D721Med (cell line): Measurements from ENCODE around the gene PTGIS.
"Not testable (repeated sequence)": the region's sequence is repeated elsewhere in the genome, so short reads cannot be mapped to it uniquely, and the experiment has no call there.

Source experiments
- DNase-seq: peaks from one replicate; pipeline ENCODE4 v3.0.0; 2011; ENCODE audit warnings: low spot score; ENCODE audit not compliant: insufficient read length
- FAIRE-seq: peaks from 2 replicates; lab custom pipeline; 2011; peaks lifted over from hg19 to GRCh38; lab: Jason Lieb, UNC
- TF ChIP-seq, protein P1 (sequence below): IDR thresholded peaks from 2 replicates; pipeline ENCODE4 v1.5.1; 2012; ENCODE audit warnings: mild to moderate bottlenecking, control low read depth; ENCODE audit not compliant: insufficient read depth; ENCODE audit errors: missing control alignments

Gene PTGIS

GRCh38 chr20:49571553-49571835 is 3.6 kb upstream of the PTGIS start:
- TF ChIP-seq, protein P1, sequence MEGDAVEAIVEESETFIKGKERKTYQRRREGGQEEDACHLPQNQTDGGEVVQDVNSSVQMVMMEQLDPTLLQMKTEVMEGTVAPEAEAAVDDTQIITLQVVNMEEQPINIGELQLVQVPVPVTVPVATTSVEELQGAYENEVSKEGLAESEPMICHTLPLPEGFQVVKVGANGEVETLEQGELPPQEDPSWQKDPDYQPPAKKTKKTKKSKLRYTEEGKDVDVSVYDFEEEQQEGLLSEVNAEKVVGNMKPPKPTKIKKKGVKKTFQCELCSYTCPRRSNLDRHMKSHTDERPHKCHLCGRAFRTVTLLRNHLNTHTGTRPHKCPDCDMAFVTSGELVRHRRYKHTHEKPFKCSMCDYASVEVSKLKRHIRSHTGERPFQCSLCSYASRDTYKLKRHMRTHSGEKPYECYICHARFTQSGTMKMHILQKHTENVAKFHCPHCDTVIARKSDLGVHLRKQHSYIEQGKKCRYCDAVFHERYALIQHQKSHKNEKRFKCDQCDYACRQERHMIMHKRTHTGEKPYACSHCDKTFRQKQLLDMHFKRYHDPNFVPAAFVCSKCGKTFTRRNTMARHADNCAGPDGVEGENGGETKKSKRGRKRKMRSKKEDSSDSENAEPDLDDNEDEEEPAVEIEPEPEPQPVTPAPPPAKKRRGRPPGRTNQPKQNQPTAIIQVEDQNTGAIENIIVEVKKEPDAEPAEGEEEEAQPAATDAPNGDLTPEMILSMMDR: no peak
- no peak for FAIRE-seq
- DNase-seq: no peak

- DNase-seq: no peak
- TF ChIP-seq, protein P1: no peak
- no peak for FAIRE-seq
Observed at GRCh38 chr20:49570828-49571552, 3.1 kb upstream of the PTGIS start.

GRCh38 chr20:49570161-49570827 is 2.4 kb upstream of the PTGIS start:
- DNase-seq (no peak), FAIRE-seq (no peak)
- TF ChIP-seq, protein P1: no peak

- TF ChIP-seq, protein P1: no peak
- DNase-seq: no peak
- FAIRE-seq: no peak
Observed at GRCh38 chr20:49569411-49570115, 1.6 kb upstream of the PTGIS start.

DNA sequence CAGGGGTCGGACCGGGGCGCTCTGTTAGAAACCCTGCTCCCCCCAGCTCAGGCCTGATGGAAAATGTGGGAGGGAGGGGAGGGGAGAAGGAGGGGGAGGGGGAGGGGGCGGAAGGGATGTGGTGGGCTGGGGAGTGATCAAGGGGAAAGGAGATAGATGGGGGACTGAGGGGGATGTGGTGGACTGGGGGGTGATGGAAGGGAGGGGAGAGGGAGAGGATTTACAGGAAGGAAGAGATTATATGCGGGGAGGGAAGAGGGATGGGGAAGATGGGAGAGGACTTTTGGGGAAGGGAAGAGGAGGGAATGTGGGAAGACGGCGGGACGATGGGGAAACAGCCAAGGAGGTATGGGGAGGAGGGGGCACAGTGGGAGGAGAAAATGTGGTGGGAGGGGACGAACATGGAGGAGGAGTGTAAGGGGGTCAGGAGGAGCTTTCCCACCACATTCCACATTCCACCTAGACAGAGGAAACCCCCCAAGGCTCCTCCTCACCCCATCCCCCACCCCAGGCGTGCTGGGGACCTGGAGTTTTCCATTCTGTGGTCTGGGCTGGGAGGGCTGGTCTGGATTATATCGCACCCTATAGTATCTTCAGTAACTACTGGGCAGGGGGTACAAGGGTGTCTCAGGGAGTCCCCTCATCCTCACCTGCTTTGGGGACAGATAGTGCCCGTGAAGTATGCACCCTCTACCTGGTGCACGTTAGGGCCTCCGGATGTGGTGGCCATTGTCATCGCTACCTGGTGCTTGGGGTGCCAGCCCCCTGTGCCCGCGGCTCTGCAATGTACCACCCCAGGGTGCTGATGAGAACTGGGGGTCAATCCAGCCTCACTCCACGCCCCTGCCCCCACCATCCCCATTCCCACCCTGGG is 578 bp upstream of the PTGIS start:
- no peak for FAIRE-seq
- TF ChIP-seq, protein P1: no peak
- no peak for DNase-seq

- FAIRE-seq (no peak), DNase-seq (no peak)
- TF ChIP-seq, protein P1: no peak
Observed at GRCh38 chr20:49566401-49567364, 1.3 kb downstream of the PTGIS start.

DNA sequence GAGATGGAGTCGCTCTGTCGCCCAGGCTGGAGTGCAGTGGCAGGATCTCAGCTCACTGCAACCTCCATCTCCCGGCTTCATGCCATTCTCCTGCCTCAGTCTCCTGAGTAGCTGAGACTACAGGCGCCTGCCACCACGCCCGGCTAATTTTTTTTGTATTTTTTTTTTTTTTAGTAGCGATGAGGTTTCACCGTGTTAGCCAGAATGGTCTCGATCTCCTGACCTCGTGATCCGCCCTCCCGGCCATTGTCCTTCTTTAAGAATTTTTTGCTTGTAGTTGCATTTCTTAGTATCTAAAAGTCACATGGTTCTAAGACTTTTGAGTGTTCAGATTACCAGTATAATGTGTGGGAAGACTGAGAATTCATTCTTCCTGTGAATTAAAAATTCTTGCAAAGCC is 2.9 kb downstream of the PTGIS start:
- FAIRE-seq, DNase-seq: not testable (repeated sequence)
